Measurements from ENCODE around the gene MEI1.

MEI1 gene

GRCh38 chr22:41654322-41654721, 45.0 kb upstream of the MEI1 start:
- DNase-seq (ENCODE audit: low read depth in 1 of 2, low spot score in 1 of 2): no peak
- Histone ChIP-seq H3K4me3 (replicated peaks; ENCODE audit: insufficient read depth, low read length) (no peak overlapping the region), H3K27me3 (ENCODE audit: insufficient read depth, poor library complexity, severe bottlenecking) (no peaks in the 10 kb centered on the region), H3K27ac (replicated peaks) (no peak overlapping the region)
- TF ChIP-seq GABPA (IDR thresholded peaks at IDR 0.05; ENCODE audit: low read depth): no peak
- TF ChIP-seq REST (IDR thresholded peaks at IDR 0.05; ENCODE audit: insufficient replicate concordance, low read depth): no peak
- no peak for TF ChIP-seq POLR2AphosphoS5 (IDR thresholded peaks at IDR 0.05; ENCODE audit: low read depth)
- TF ChIP-seq CTCF (IDR thresholded peaks at IDR 0.05; ENCODE audit: insufficient read depth, low read length): no peak
- TF ChIP-seq SPI1 (IDR thresholded peaks at IDR 0.05; ENCODE audit: borderline replicate concordance, low read depth): no peak

- TF ChIP-seq GABPA (IDR thresholded peaks at IDR 0.05; ENCODE audit: low read depth): no peak
- TF ChIP-seq CTCF (IDR thresholded peaks at IDR 0.05; ENCODE audit: insufficient read depth, low read length): no peak
- TF ChIP-seq SPI1 (IDR thresholded peaks at IDR 0.05; ENCODE audit: borderline replicate concordance, low read depth): no peak
- TF ChIP-seq REST (IDR thresholded peaks at IDR 0.05; ENCODE audit: insufficient replicate concordance, low read depth): no peak
- no peak for TF ChIP-seq POLR2AphosphoS5 (IDR thresholded peaks at IDR 0.05; ENCODE audit: low read depth)
- H3K27me3 ChIP-seq (ENCODE audit: insufficient read depth, poor library complexity, severe bottlenecking): no peaks in the 10 kb centered on the region
- no peak for DNase-seq (ENCODE audit: low read depth in 1 of 2, low spot score in 1 of 2)
- H3K27ac ChIP-seq (replicated peaks): no peak overlapping the region
- no peak overlapping the region for H3K4me3 ChIP-seq (replicated peaks; ENCODE audit: insufficient read depth, low read length)
These were observed 42.7 kb upstream of the MEI1 start for GRCh38 chr22:41656556-41656955.

- no peak for TF ChIP-seq GABPA (IDR thresholded peaks at IDR 0.05; ENCODE audit: low read depth)
- no peak for TF ChIP-seq CTCF (IDR thresholded peaks at IDR 0.05; ENCODE audit: insufficient read depth, low read length)
- no peak for TF ChIP-seq SPI1 (IDR thresholded peaks at IDR 0.05; ENCODE audit: borderline replicate concordance, low read depth)
- no peak for TF ChIP-seq POLR2AphosphoS5 (IDR thresholded peaks at IDR 0.05; ENCODE audit: low read depth)
- TF ChIP-seq REST (IDR thresholded peaks at IDR 0.05; ENCODE audit: insufficient replicate concordance, low read depth): no peak
- Histone ChIP-seq H3K27ac (replicated peaks) (no peak overlapping the region), H3K27me3 (ENCODE audit: insufficient read depth, poor library complexity, severe bottlenecking) (no peaks in the 10 kb centered on the region), H3K4me3 (replicated peaks; ENCODE audit: insufficient read depth, low read length) (no peak overlapping the region)
- no peak for DNase-seq (ENCODE audit: low read depth in 1 of 2, low spot score in 1 of 2)
These were observed 41.6 kb upstream of the MEI1 start for GRCh38 chr22:41657709-41658108.

Data from HL-60 (cell line).